Measurements from ENCODE around the gene GNAQ. TPM values are rescaled to one million over a fixed set of nuclear protein-coding genes. Genes with fewer than 3 reads are reported as not detected.

Gene GNAQ
- total RNA-seq, 1 donor from 2014 or later = 0.20 TPM

DNA sequence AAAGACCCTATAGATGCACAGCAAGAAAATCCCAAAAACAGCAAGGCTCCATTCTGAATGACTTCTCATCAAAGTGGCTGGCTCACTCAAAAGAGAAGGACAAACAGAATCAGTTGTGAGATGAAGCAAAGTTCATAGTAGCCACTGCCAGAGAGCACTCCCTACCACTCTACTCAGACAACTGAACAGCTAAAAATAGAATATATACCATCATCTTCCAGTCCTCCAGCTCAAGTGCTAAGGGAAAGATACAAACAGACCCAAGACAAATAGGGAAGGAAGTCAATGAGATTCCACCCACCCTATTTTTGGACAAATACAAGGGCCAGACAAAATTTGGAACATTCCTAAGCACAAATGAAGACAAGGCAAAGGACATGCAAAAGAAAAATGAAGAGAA lies 20.6 kb downstream of the GNAQ start:
- peaks cover 12% of the 10 kb centered on the region for H3K4me1 Mint-ChIP-seq
- ChIA-PET POLR2A (no interaction called here), CTCF (no interaction called here)
- H3K27me3 Mint-ChIP-seq = peaks cover 16% of the 10 kb centered on the region
- no peak overlapping the region for H3K27ac Mint-ChIP-seq
- no peaks in the 10 kb centered on the region for H3K36me3 Mint-ChIP-seq (ENCODE audit: low read depth)
- no peak for DNase-seq
- intact Hi-C loops (cut with micrococcal nuclease) = no loop called here
- ATAC-seq (ENCODE audit: low read depth) = no peak
- TF ChIP-seq, protein P1, sequence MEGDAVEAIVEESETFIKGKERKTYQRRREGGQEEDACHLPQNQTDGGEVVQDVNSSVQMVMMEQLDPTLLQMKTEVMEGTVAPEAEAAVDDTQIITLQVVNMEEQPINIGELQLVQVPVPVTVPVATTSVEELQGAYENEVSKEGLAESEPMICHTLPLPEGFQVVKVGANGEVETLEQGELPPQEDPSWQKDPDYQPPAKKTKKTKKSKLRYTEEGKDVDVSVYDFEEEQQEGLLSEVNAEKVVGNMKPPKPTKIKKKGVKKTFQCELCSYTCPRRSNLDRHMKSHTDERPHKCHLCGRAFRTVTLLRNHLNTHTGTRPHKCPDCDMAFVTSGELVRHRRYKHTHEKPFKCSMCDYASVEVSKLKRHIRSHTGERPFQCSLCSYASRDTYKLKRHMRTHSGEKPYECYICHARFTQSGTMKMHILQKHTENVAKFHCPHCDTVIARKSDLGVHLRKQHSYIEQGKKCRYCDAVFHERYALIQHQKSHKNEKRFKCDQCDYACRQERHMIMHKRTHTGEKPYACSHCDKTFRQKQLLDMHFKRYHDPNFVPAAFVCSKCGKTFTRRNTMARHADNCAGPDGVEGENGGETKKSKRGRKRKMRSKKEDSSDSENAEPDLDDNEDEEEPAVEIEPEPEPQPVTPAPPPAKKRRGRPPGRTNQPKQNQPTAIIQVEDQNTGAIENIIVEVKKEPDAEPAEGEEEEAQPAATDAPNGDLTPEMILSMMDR (IDR thresholded peaks at IDR 0.05) = no peak
- no peak overlapping the region for H3K4me3 Mint-ChIP-seq
- H3K9me3 Mint-ChIP-seq = no peaks in the 10 kb centered on the region

DNA sequence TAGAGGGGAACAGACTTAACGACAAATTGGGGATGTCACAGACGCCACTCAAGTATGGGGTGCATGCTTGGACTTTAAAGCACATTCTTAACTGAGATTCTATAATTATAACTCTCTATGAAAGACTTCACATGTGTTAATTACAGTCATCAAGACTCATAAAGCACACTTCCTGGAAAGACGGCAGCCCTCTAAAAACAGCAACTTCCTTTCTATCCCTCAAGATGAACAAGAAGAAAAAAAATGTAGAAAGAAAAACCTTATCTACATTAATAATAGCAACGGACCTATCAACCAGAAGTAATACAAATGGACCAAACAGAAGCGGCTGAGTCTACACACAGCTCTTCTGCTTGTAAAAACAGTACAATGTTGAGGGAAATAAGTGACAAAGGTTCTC lies 21.2 kb downstream of the GNAQ start:
- CTCF ChIA-PET = no interaction called here
- intact Hi-C loops (cut with micrococcal nuclease) = no loop called here
- DNase-seq (no peak), ATAC-seq (ENCODE audit: low read depth) (no peak)
- H3K4me3 Mint-ChIP-seq = no peak overlapping the region
- no peaks in the 10 kb centered on the region for H3K36me3 Mint-ChIP-seq (ENCODE audit: low read depth)
- TF ChIP-seq, protein P1 (IDR thresholded peaks at IDR 0.05) = no peak
- POLR2A ChIA-PET = no interaction called here
- no peak overlapping the region for H3K27ac Mint-ChIP-seq
- no peaks in the 10 kb centered on the region for H3K9me3 Mint-ChIP-seq
- H3K4me1 Mint-ChIP-seq = peaks cover 12% of the 10 kb centered on the region
- H3K27me3 Mint-ChIP-seq = peaks cover 20% of the 10 kb centered on the region

DNA sequence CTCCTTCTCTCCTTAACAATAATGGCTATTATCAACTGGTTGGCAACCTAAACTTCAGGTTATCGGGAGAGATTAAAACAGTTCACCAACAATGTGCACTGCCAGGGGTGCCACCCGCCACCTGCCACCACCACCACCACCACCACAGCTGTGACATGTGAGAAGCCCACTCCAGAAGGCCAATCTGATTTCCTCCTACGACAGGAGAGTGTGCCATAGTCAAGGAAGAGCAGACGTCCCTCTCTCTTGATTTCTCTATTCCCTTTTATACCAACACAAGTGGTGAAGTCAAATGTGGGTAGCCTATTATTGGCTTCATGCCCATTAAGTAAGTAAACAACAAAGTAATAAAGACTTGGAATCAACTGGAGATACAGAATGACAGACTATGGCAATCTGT lies 22.4 kb downstream of the GNAQ start:
- H3K27ac Mint-ChIP-seq = no peak overlapping the region

DNA sequence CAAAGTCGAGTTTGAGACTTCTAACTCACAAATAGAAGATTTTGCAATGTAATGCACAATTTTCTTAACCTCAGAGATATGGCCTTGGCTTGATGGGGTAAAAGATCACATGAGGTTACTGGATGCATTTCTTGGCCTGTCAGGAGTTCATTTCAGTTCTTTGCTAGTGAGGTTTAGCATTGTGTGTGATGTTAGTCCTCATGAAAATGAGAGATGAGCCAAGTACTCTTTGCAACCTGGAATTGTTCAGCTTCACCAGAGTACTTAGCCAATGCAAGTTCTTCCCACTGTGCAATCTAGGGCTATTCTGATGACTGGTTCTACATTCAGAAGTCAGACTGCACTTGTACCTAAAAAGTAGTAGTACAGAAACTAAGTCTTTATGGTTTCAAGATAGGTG lies 24.9 kb downstream of the GNAQ start:
- no peak for ATAC-seq (ENCODE audit: low read depth)
- H3K36me3 Mint-ChIP-seq (ENCODE audit: low read depth) = no peaks in the 10 kb centered on the region
- peaks cover 27% of the 10 kb centered on the region for H3K27me3 Mint-ChIP-seq
- H3K4me3 Mint-ChIP-seq = no peak overlapping the region
- H3K9me3 Mint-ChIP-seq = no peaks in the 10 kb centered on the region
- CTCF ChIA-PET = no interaction called here
- peaks cover 12% of the 10 kb centered on the region for H3K4me1 Mint-ChIP-seq
- H3K27ac Mint-ChIP-seq = no peak overlapping the region
- TF ChIP-seq, protein P1 (IDR thresholded peaks at IDR 0.05) = no peak
- DNase-seq = no peak
- intact Hi-C loops (cut with micrococcal nuclease) = no loop called here
- POLR2A ChIA-PET = no interaction called here

More for the DNA sequence above, 22.4 kb downstream of the GNAQ start:
- ATAC-seq (ENCODE audit: low read depth) (no peak), DNase-seq (no peak)
- CTCF ChIA-PET = no interaction called here
- peaks cover 23% of the 10 kb centered on the region for H3K27me3 Mint-ChIP-seq
- TF ChIP-seq, protein P1 (IDR thresholded peaks at IDR 0.05) = no peak
- H3K9me3 Mint-ChIP-seq = no peaks in the 10 kb centered on the region
- POLR2A ChIA-PET = no interaction called here
- intact Hi-C loops (cut with micrococcal nuclease) = no loop called here
- peaks cover 12% of the 10 kb centered on the region for H3K4me1 Mint-ChIP-seq
- no peaks in the 10 kb centered on the region for H3K36me3 Mint-ChIP-seq (ENCODE audit: low read depth)
- H3K4me3 Mint-ChIP-seq = no peak overlapping the region

DNA sequence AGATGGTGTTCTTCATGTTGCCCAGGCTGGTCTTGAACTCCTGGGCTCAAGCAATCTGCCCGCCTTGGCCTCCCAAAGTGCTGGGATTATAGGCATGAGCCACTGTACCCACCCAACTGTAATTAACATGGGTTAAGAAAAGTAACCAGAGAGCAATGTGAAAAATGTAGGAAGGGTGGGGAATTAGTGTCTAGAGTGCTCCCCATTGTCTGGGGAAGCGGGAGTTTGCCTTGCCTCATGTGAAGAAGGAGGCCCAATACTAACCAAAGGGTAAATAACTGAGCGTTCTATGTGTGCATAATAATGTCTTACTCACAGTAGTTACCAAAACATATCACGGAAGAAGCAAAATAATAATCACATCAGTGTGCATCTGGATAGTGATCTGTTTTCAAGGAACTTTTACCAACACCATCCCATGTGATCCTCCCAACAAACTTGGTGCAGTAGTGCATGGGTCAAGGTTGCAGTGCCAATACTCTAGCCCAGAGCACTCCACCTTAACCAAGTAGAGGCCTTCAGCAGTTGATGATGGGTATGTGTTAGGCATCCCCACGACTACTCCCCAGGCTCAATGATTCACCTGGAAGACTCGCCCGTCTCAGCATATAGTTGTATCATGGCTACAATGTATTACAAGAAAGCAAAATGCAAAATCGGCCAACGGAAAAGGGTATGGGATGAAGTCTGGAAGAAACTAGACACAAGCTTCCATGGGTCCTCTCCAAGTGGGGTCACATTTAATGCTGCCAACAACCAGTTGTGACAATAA lies 26.2 kb downstream of the GNAQ start:
- Mint-ChIP-seq H3K9me3 (no peaks in the 10 kb centered on the region), H3K4me1 (peaks cover 8% of the 10 kb centered on the region), H3K36me3 (ENCODE audit: low read depth) (no peaks in the 10 kb centered on the region), H3K27me3 (peaks cover 22% of the 10 kb centered on the region), H3K4me3 (no peak overlapping the region), H3K27ac (no peak overlapping the region)
- ATAC-seq (ENCODE audit: low read depth) (no peak), DNase-seq (no peak)
- intact Hi-C loops (cut with micrococcal nuclease) = no loop called here
- ChIA-PET CTCF (no interaction called here), POLR2A (no interaction called here)
- TF ChIP-seq, protein P1 (IDR thresholded peaks at IDR 0.05) = no peak
